Subcutaneous abdominal adipose tissue (tissue), 5 donors: ENCODE measurements around the gene SLC6A12.

ENCODE experiments used
- H3K27ac ChIP-seq: one replicate; pipeline ENCODE4 v1.7.0; 2013; ENCODE audit warnings: low read depth, mild to moderate bottlenecking, inconsistent platforms, low read length, moderate library complexity
- H3K27me3 ChIP-seq, 5 donors: one replicate each; pipeline ENCODE4 v1.7.0; 2013; ENCODE audit warnings: low read length in 5 of 5, inconsistent platforms in 1 of 5; ENCODE audit not compliant: control insufficient read depth in 5 of 5, insufficient read depth in 4 of 5
- H3K36me3 ChIP-seq, 5 donors: one replicate each; pipeline ENCODE4 v1.7.0; 2013; ENCODE audit warnings: low read length in 5 of 5; ENCODE audit not compliant: control insufficient read depth in 5 of 5, insufficient read depth in 5 of 5
- H3K4me1 ChIP-seq, 5 donors: one replicate each; pipeline ENCODE4 v1.7.0; 2013; ENCODE audit warnings: low read length in 5 of 5, mild to moderate bottlenecking in 3 of 5, moderate library complexity in 1 of 5; ENCODE audit not compliant: control insufficient read depth in 5 of 5, insufficient read depth in 5 of 5
- H3K4me3 ChIP-seq, 5 donors: one replicate each; pipeline ENCODE4 v1.7.0; 2013; ENCODE audit warnings: low read length in 5 of 5, low read depth in 1 of 5
- H3K9ac ChIP-seq, 5 donors: one replicate each; pipeline ENCODE4 v1.7.0; 2013; ENCODE audit warnings: low read length in 5 of 5, mild to moderate bottlenecking in 4 of 5, moderate library complexity in 3 of 5
- H3K9me3 ChIP-seq, 5 donors: one replicate each; pipeline ENCODE4 v1.7.0; 2013; ENCODE audit warnings: low read length in 5 of 5; ENCODE audit not compliant: control insufficient read depth in 5 of 5
- donor health status: healthy.
- donor health status: healthy.
- donor health status: healthy.
- donor health status: healthy.
- donor health status: healthy.

Gene SLC6A12

GRCh38 chr12:253116-253831 lies 39.3 kb upstream of the SLC6A12 start:
- no peaks in the 10 kb centered on the region for H3K4me1 ChIP-seq
- peaks cover 9 to 21% (median 20%) of the 10 kb centered on the region in 5 donors for H3K27me3 ChIP-seq
- no peak overlapping the region for H3K9ac ChIP-seq
- H3K4me3 ChIP-seq: no peak overlapping the region
- H3K36me3 ChIP-seq: no peaks in the 10 kb centered on the region
- peaks cover 0 to 4% (median under 1%) of the 10 kb centered on the region in 5 donors for H3K9me3 ChIP-seq
- no peak overlapping the region for H3K27ac ChIP-seq

DNA sequence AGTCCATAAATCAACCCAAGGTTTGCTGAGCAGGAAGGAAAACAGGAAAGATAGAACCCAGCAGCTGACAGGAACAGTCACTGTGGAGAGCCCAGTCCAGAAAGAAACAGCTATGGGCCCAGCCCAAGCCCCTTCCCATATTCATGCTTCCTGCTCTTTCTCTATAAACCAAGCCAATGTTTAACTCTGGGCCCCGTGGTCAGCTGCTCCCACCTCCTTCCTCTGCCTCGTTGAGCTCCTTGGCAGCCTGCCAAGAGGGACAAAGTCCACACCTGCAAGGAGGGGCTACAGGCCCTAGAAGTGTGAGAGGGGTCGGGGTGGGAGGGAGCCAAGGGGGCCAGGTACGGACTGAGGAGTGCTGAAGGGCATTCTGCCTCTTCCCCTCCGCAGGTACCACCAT lies 38.7 kb upstream of the SLC6A12 start:
- no peak overlapping the region for H3K4me3 ChIP-seq
- H3K9ac ChIP-seq: no peak overlapping the region
- H3K9me3 ChIP-seq: peaks cover 0 to 6% (median 3%) of the 10 kb centered on the region in 5 donors
- no peak overlapping the region for H3K27ac ChIP-seq
- no peaks in the 10 kb centered on the region for H3K36me3 ChIP-seq
- H3K4me1 ChIP-seq: no peaks in the 10 kb centered on the region
- H3K27me3 ChIP-seq: peaks cover 5 to 17% (median 13%) of the 10 kb centered on the region in 5 donors

DNA sequence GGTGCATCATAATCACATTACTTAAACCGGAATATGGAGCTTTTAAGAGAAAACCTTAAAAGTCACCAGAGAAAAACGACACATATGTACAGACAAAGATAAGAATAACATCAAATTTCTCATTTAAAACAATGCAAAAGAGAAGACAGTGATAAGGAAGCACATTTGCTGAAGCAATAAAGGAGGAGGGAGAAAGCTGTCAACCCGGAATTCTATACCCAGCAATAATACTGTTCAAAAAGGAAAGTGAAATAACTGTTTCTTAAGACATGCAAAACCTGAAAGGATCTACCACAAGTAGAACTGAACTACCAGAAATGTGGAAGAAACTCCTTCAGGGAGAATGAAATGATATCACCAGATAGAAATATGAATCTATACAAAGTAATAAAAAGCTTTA lies 33.3 kb upstream of the SLC6A12 start:
- H3K36me3 ChIP-seq: no peaks in the 10 kb centered on the region
- no peak overlapping the region for H3K4me3 ChIP-seq
- peaks cover 0 to 11% (median 7%) of the 10 kb centered on the region in 5 donors for H3K9me3 ChIP-seq
- no peaks in the 10 kb centered on the region for H3K4me1 ChIP-seq
- no peak overlapping the region for H3K27ac ChIP-seq
- H3K9ac ChIP-seq: no peak overlapping the region
- H3K27me3 ChIP-seq: peaks cover 0 to 7% (median 0%) of the 10 kb centered on the region in 5 donors

GRCh38 chr12:243381-243780 lies 29.4 kb upstream of the SLC6A12 start:
- no peak overlapping the region for H3K9ac ChIP-seq
- no peak overlapping the region for H3K4me3 ChIP-seq
- H3K9me3 ChIP-seq: peaks cover 0 to 8% (median 7%) of the 10 kb centered on the region in 5 donors
- H3K36me3 ChIP-seq: no peaks in the 10 kb centered on the region
- peaks cover 0 to 7% (median 0%) of the 10 kb centered on the region in 5 donors for H3K27me3 ChIP-seq
- no peak overlapping the region for H3K27ac ChIP-seq
- no peaks in the 10 kb centered on the region for H3K4me1 ChIP-seq

DNA sequence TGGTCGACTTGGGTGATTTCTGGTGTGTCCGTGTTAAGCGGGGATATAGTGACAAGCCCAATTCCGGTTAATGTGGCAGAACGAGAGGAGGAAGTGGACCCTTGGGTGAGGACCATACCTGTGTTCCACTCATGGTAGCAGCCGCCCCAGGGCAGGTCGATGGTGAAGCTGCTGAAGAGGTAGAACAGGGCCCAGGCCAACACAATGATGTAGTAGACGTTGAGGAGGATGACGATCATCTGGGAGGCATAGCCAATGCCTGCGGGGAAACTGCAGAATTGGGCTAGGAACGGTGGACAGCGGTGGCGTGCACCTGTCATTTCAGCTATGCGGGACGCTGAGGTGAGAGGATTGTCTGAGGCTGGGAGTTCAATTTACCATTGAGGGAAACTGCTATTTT lies 28.5 kb upstream of the SLC6A12 start:
- H3K4me3 ChIP-seq: no peak overlapping the region
- peaks cover 0 to 6% (median 2%) of the 10 kb centered on the region in 5 donors for H3K9me3 ChIP-seq
- H3K27ac ChIP-seq: no peak overlapping the region
- H3K4me1 ChIP-seq: no peaks in the 10 kb centered on the region
- H3K27me3 ChIP-seq: peaks cover 0 to 7% (median 0%) of the 10 kb centered on the region in 5 donors
- no peak overlapping the region for H3K9ac ChIP-seq
- H3K36me3 ChIP-seq: no peaks in the 10 kb centered on the region

DNA sequence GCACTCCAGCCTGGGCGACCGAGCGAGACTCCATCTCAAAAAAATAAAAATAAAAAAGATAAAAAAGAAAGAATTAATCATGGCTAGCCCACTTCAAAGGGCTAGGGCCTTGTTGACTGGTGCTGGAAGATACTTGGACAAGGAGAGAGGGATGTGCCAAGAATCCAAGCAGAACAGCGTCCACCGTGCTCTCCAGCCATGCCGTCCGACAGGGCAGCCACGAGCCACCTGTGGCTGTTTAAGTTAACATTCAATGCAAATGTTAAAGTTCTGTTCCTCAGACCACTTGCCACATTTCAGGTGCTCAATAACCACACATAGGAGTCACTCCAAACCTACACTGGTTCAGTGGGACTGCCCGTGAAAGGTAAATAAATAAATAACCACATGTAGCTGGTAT lies 27.3 kb upstream of the SLC6A12 start:
- H3K9ac ChIP-seq: no peak overlapping the region
- H3K4me1 ChIP-seq: no peaks in the 10 kb centered on the region
- no peaks in the 10 kb centered on the region for H3K36me3 ChIP-seq
- peaks cover 0 to 8% (median 5%) of the 10 kb centered on the region in 5 donors for H3K9me3 ChIP-seq
- no peak overlapping the region for H3K27ac ChIP-seq
- H3K27me3 ChIP-seq: peaks cover 0 to 11% (median 0%) of the 10 kb centered on the region in 5 donors
- H3K4me3 ChIP-seq: no peak overlapping the region

DNA sequence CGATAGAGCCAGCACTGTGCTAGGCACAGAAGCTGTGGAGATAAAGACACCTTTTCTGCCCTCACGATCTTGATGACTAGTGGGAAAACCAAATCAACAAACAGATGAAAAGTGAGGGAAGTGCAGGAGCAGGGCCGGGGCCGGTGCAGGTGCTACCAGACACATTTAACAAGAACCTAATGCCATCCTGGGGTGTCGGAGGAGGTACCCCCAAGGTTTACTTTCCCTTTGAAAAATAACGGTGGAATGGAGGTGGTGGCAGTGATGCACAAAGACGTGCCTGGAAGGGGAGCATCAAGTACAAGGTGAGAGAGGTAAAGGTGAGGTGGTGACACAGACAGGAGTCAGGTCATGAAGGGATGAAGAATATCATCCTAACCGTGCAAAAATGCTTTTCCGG lies 26.6 kb upstream of the SLC6A12 start:
- no peak overlapping the region for H3K27ac ChIP-seq
- peaks cover 0 to 9% (median 5%) of the 10 kb centered on the region in 5 donors for H3K9me3 ChIP-seq
- no peak overlapping the region for H3K9ac ChIP-seq
- no peaks in the 10 kb centered on the region for H3K4me1 ChIP-seq
- H3K4me3 ChIP-seq: no peak overlapping the region
- peaks cover 0 to 11% (median 0%) of the 10 kb centered on the region in 5 donors for H3K27me3 ChIP-seq
- no peaks in the 10 kb centered on the region for H3K36me3 ChIP-seq

DNA sequence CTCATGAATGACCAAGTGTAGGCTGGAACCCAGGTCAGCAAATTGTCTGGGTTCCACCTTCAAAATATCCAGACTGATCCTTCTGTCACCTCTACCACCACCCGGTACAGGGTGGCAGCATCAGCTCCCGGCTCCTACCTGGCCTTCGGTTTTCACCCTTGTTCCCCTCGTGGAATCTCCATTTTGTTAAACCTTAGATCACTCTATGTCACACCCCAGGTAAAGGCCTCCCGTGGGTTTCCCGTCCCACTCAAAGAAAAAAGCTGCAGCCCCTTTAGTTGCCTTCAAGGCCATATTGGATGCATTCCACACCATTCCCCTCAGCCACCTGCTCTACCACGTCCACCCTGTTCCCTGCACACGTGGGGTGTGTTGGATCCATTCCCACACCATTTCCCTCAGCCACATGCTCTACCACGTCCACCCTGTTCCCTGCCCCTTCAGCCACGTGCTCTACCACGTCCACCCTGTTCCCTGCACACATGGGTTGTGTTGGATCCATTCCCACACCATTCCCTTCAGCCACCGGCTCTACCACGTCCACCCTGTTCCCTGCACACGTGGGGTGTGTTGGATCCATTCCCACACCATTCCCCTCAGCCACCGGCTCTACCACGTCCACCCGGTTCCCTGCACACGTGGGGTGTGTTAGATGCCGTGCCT lies 24.9 kb upstream of the SLC6A12 start:
- Histone ChIP-seq H3K9me3 (peaks cover 0 to 13% (median 12%) of the 10 kb centered on the region in 5 donors), H3K27me3 (peaks cover 0 to 10% (median 0%) of the 10 kb centered on the region in 5 donors), H3K4me1 (no peaks in the 10 kb centered on the region), H3K27ac (no peak overlapping the region), H3K9ac (no peak overlapping the region), H3K4me3 (no peak overlapping the region), H3K36me3 (no peaks in the 10 kb centered on the region)

GRCh38 chr12:238116-238515 lies 24.2 kb upstream of the SLC6A12 start:
- peaks cover 0 to under 1% (median 0%) of the 10 kb centered on the region in 5 donors for H3K4me1 ChIP-seq
- peaks cover 0 to 13% (median 12%) of the 10 kb centered on the region in 5 donors for H3K9me3 ChIP-seq
- no peaks in the 10 kb centered on the region for H3K36me3 ChIP-seq
- H3K4me3 ChIP-seq: no peak overlapping the region
- peaks cover 0 to 7% (median 0%) of the 10 kb centered on the region in 5 donors for H3K27me3 ChIP-seq
- H3K9ac ChIP-seq: no peak overlapping the region
- H3K27ac ChIP-seq: no peak overlapping the region
